ENCODE results near the gene CDK14.

Gene CDK14

GRCh38 chr7:91242097-91242844 is 646.1 kb downstream of the CDK14 start:
- no peak for DNase-seq

DNA sequence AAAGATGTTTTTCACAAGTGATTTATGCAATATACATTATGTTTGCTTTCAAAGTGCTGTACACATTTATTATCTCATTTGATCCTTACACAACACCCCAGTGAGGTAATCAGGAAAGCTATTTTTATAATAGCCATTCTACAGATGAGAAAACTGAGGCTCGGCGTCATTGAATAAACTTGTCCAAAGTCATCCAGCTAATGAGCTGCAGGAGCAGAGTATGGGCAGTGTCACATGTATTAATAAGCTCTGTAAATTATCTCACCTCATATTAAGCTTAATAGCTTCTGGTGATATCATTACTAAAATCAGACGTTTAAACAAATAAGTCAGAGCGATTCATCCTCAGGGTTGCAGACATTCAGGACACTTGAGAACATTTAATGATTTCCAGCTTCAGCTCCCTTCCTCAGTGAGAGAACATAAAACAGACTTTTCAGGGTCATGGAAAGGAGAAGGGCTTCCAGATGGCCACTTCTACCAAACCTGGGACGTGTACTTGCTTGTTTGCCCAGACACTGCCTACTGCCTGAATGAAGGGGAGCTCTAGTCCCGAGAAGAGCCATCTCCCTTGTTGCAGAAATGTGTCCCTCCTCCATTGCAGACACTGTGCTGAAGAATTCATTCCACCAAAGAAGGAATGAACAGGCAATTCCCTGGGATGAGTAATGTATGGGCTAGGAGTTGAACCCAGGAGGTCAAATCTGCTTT is 647.6 kb downstream of the CDK14 start:
- DNase-seq = no peak

DNA sequence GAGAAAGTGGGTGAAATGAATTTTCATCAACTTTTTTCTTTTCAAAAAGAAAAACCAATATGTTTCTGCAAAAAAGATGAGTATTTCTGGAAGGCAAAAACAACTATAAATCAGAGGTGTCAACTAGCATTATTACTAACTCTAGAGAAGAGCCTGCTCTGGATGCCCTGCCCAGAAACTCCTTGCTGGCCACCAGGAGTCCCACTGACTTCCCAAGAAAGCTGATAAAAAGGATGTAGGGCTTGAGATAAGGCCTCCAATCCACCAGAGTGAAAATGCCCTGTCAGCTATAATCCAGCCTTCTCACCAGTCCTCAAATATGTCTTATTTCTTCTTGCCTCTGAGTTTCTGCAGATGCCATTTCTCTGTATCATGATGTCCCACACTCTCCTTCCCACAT is 651.4 kb downstream of the CDK14 start:
- no peak for DNase-seq

DNA sequence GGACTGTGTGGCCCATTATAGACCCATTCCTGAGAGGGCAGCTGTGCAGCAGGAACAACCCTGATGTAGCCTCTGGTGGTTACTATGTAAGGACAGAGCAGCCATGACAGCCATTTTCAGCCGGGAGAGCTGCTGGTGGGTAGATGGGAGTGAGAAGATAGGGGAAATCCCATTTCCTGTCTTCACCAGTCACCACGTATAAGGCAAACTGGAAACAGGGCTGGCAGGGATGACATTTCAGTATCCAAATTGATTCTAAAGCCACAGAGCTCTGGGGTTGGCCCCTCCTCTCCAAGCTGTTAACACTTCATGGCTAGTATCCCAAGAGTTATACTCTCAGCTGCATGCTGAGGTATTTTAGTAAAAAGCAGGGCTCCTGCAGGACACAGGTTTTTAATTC is 652.9 kb downstream of the CDK14 start:
- no peak for DNase-seq

GRCh38 chr7:91249506-91250233 is 653.5 kb downstream of the CDK14 start:
- DNase-seq = no peak

DNA sequence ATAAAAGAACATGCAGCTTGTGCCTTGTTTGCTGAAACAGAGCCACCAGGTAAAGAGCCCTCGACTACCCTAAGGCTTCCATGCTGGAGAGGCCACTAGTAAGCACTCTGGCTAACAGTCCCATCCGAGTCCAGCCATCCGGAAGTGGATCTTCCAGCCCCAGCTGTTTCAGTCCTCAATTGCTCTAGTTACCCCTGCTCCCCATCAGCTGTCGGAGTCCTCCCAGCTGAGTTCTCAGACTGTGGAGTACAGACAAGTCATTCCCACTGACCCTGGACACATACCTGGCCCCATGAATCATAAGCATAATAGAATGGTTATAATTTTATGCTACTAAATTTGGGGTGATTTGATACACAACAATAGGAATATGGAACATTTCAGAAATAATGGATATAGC is 654.6 kb downstream of the CDK14 start:
- DNase-seq = no peak

GRCh38 chr7:91251877-91252276 is 655.8 kb downstream of the CDK14 start:
- DNase-seq = no peak

All from CD4-positive, alpha-beta T cell treated with Interleukin-17A for 1 hour (primary cell).